Endothelial cell of umbilical vein (primary cell): Measurements from ENCODE around the gene ADAM30.

ENCODE experiments used
- EZH2 ChIP-seq: IDR thresholded peaks from 2 replicates; pipeline ENCODE4 v1.6.1; 2012; ENCODE audit warnings: borderline replicate concordance, low read depth, mild to moderate bottlenecking, moderate library complexity, low read length, inconsistent platforms; ENCODE audit not compliant: severe bottlenecking
- MYC ChIP-seq: IDR thresholded peaks from one replicate; pipeline ENCODE4 v1.6.1; 2011; ENCODE audit warnings: mild to moderate bottlenecking, low read depth, low read length
- POLR2A ChIP-seq: IDR thresholded peaks from 2 replicates; pipeline ENCODE4 v1.6.1; 2012; ENCODE audit warnings: low read depth, mild to moderate bottlenecking, control low read depth, low read length
- POLR2AphosphoS5 ChIP-seq: IDR thresholded peaks from 2 replicates; pipeline ENCODE4 v1.6.1; 2012; ENCODE audit warnings: low read depth, mild to moderate bottlenecking, control low read depth, low read length, moderate library complexity; ENCODE audit not compliant: insufficient read depth
- TF ChIP-seq, protein P1 (sequence below), 2 donors: IDR thresholded peaks; 1 replicate in 1 of 2; 2 replicates in 1 of 2; pipeline ENCODE4 v1.5.1; 2011; ENCODE audit warnings: low read length in 2 of 2, mild to moderate bottlenecking in 2 of 2, moderate library complexity in 2 of 2, control low read depth in 1 of 2, inconsistent platforms in 1 of 2, low read depth in 1 of 2; ENCODE audit not compliant: insufficient read depth in 1 of 2; ENCODE audit errors: extremely low read depth in 1 of 2

DNA sequence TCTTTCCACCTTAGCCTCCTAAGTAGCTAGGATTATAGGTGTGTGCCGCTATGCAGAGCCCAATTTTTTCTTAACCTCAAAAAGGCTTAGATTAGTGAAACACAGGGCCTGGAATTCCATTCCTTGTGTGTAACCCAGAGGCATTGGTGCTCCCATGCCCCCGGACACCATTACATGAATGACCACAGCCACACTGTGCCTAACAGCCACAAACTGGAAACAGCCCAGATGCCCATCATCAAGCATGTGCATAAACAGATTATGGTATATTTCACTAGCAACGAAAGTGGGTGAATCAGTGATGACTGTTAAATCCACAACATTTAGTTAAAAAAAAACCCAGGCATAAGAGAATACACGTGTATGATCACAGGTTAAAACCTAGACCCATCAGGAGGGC is 24.4 kb downstream of the ADAM30 start:
- TF ChIP-seq, protein P1, sequence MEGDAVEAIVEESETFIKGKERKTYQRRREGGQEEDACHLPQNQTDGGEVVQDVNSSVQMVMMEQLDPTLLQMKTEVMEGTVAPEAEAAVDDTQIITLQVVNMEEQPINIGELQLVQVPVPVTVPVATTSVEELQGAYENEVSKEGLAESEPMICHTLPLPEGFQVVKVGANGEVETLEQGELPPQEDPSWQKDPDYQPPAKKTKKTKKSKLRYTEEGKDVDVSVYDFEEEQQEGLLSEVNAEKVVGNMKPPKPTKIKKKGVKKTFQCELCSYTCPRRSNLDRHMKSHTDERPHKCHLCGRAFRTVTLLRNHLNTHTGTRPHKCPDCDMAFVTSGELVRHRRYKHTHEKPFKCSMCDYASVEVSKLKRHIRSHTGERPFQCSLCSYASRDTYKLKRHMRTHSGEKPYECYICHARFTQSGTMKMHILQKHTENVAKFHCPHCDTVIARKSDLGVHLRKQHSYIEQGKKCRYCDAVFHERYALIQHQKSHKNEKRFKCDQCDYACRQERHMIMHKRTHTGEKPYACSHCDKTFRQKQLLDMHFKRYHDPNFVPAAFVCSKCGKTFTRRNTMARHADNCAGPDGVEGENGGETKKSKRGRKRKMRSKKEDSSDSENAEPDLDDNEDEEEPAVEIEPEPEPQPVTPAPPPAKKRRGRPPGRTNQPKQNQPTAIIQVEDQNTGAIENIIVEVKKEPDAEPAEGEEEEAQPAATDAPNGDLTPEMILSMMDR (IDR thresholded peaks at IDR 0.05; ENCODE audit: extremely low read depth in 1 of 2, insufficient read depth in 1 of 2, low read depth in 1 of 2, low read length in 2 of 2): no peak
- TF ChIP-seq EZH2 (no peak), POLR2AphosphoS5 (no peak), MYC (no peak), POLR2A (no peak)
